HG03039 (cell line): ENCODE data around the gene ROBO1.

Experiments used
- ATAC-seq: cut with Tn5 transposase; IDR thresholded peaks from one replicate; pipeline ENCODE4 v1.9.1; 2021; ENCODE audit warnings: mild to moderate bottlenecking, moderate library complexity; ENCODE audit not compliant: unreplicated experiment

Gene ROBO1

DNA sequence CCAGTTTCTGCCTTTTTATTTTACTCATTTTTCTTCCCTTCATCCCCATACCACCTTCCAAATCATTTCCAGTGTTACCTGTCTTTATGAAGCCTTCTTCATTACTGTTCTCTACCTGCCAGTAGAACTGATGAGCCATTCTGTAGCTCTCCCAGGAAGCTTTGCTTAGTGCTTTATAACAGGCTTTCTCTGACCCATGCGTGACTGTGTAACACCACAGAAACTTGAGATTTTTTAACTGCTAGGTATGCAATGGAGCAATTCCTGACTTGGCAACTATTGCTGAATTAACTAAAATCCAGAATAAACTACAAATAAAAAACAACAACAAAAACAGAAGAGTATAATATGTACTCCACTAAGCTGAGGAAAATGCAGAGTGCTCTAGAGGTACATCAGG is 289.2 kb downstream of the ROBO1 start:
- no peak for ATAC-seq

GRCh38 chr3:79477242-79477641 is 290.6 kb downstream of the ROBO1 start:
- ATAC-seq: no peak

DNA sequence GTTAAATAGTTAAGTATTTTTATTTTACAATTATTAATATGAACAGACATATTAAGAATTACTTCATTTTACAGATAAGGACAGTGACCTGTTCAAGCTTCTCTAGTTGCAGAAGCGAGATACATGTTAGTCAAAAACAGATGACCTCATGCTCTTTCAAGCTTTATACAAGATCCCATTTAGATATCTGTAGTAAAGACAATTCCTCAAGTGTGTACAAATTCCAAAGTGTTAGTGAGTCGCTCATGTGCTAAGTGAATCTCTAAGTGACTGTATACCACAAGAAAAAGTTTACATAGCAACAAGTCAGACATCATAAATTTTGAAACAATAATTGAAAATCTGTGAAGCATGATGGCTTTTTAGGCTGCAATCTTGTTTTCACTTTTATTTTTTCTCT is 293.8 kb downstream of the ROBO1 start:
- no peak for ATAC-seq

- no peak for ATAC-seq
Observed at GRCh38 chr3:79467721-79468120, 300.1 kb downstream of the ROBO1 start.

GRCh38 chr3:79461129-79461792 is 306.5 kb downstream of the ROBO1 start:
- no peak for ATAC-seq

- ATAC-seq: no peak
Observed at GRCh38 chr3:79453600-79453999, 314.2 kb downstream of the ROBO1 start.

- ATAC-seq: no peak
Observed at GRCh38 chr3:79436387-79436786, 331.4 kb downstream of the ROBO1 start.

DNA sequence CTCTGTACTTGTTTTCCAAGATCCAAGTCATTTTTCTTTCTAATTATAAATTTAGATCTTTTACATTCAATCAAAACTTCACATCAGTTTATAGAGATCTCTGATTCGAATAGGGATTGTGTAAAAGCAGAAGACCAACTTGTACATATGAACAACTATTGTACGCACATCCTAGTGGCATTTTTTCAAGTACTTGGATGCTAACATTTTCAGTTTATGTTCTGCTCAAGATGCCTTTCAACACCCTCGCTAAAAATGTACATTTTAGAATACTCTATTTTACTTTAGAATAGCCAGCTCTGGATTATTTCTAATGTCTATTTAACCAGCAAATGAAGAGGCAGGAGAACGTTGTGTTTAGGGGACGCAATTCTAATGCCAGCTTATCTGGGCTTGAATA is 340.7 kb downstream of the ROBO1 start:
- no peak for ATAC-seq

- ATAC-seq: no peak
Observed at GRCh38 chr3:79424811-79425210, 343.0 kb downstream of the ROBO1 start.

DNA sequence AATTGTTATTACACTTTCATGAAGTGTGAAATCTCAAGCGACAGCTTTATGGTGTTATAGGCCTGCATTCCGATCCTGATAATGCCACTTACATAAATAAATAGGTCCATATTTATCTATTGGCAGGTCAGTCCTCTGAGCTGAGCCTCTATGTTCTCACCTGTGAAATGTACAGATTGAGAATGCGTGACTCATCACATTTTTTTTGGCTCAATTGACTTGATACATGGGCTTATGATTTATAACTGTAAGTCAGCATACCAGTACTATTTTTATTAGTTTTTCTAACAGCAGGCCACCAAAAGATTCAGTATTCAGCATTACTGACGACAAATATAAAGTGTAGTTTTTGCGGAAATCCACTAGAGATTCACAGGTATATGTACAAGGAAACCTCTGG is 344.4 kb downstream of the ROBO1 start:
- no peak for ATAC-seq

DNA sequence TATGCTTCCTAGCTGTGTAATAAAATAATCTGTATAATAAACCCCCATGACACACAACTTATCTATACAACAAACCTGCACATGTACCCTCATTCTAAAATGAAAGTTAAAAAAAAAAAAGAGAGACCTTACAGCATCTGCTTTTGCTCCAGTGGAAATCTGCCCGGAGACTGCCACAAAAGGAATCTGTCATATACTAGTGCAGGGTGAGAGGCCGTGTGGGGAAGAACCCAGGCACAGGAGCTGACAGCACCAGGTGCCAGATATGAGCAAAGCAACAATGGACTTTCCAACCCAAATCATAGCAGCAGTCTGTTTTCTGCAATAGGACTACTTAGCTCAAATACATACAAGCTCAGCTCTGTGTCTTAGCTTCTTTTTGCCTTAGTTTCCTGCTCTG is 346.5 kb downstream of the ROBO1 start:
- no peak for ATAC-seq

DNA sequence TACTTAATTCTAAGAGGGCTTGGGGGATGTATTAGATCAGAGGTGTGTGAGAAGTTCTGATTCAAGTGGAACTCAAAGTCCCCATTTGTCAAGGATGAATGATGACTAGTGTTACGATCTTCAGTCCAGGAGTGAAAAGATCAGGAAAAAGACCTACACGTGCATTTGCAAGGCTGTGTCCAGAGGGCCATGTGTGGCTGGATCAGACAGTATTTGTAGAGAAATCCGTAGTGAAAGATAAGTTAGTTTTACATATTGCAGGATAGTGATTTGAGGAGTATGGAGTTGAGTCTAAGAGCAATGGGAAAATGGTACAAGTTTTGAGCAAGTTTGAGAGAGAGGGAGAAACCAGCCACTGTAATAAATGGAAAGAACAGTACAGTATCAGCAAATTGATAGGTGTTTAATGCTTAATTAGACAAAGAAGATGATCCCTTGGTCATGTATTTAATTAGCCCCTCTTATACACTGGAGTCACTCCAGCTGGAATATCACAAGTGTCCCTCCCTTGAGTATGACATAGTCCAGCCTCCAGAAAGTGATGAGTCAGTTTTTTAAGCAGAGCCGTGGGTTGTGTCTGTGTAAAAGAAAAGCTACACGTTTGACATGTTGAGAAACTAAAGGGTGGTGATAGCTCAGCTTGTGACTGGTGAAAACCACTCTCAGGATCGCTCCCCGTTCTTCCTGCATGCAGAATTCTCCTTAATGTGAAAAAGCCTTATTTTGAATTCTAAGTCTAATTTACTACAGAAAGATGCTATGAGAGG is 348.8 kb downstream of the ROBO1 start:
- no peak for ATAC-seq

DNA sequence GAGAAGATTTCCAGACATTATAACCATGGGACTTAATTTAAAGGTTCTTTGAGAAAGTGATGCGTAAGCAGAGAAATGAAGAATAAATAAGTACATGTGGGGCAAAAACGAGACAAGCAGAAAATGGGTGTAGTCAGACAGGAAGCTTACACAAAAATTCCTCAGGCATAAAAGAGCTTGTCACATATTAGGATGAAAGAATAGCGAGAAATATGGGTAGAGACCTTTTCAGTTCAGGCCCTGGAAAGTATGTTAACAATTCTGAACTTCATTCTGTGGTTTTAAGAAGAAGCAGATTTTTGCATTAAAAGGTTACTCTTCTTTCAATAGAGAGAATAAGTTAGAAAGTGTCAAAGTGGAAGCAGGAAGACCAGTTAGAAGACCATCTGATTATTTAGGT is 352.4 kb downstream of the ROBO1 start:
- no peak for ATAC-seq

- no peak for ATAC-seq
Observed at GRCh38 chr3:79414806-79415205, 353.0 kb downstream of the ROBO1 start.

GRCh38 chr3:79414035-79414434 is 353.8 kb downstream of the ROBO1 start:
- ATAC-seq: no peak

GRCh38 chr3:79412537-79412936 is 355.3 kb downstream of the ROBO1 start:
- no peak for ATAC-seq

GRCh38 chr3:79410617-79411016 is 357.2 kb downstream of the ROBO1 start:
- no peak for ATAC-seq

GRCh38 chr3:79410136-79410535 is 357.7 kb downstream of the ROBO1 start:
- ATAC-seq: no peak

DNA sequence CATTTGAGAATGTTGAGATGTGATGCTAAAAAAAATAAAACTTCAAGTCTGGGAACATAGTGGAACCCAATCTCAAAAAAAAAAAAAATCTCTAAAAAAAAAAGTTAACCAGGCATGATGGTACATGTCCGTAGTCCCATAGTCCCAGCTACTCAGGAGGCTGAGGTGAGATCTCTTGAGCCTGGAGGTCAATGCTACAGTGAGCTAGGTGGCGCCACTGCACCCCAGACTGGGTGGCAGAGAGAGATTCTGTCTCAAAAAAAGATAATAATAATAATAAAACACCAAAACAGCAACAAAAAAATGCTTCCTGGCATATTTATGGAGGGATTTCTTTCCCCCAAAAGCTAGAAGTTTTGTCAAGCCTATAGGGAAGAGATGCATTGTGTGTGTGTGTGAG is 361.6 kb downstream of the ROBO1 start:
- no peak for ATAC-seq

- no peak for ATAC-seq
Observed at GRCh38 chr3:79405183-79405582, 362.6 kb downstream of the ROBO1 start.

GRCh38 chr3:79396595-79396994 is 371.2 kb downstream of the ROBO1 start:
- ATAC-seq: no peak

- ATAC-seq: no peak
Observed at GRCh38 chr3:79392479-79392878, 375.3 kb downstream of the ROBO1 start.

DNA sequence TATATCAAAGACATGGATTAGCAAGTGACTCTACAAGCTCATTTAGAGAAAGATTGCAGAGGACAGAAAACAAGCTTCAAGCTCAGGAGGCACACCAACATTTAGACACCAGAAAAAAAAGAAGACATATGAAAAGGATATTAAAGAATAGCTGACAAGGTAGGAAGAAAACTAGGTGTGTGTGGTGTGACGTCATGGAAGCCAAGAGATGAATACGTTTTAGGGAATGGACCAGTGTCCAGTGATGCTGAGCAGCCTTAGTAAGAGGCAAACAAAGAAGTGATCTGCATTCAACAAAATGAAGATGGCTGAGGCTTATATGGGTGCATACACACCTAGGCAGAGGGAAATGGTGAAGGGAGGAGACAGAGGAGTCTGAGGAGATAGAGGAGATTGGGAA is 377.4 kb downstream of the ROBO1 start:
- ATAC-seq: no peak
